ENCODE measurements around the gene GPR68.

- TF ChIP-seq POLR2A (IDR thresholded peaks at IDR 0.05) (no peak), POLR2AphosphoS5 (IDR thresholded peaks at IDR 0.05) (peak in 2 of 3 donors; percentile 48 to 54)
- TF ChIP-seq, protein P1, sequence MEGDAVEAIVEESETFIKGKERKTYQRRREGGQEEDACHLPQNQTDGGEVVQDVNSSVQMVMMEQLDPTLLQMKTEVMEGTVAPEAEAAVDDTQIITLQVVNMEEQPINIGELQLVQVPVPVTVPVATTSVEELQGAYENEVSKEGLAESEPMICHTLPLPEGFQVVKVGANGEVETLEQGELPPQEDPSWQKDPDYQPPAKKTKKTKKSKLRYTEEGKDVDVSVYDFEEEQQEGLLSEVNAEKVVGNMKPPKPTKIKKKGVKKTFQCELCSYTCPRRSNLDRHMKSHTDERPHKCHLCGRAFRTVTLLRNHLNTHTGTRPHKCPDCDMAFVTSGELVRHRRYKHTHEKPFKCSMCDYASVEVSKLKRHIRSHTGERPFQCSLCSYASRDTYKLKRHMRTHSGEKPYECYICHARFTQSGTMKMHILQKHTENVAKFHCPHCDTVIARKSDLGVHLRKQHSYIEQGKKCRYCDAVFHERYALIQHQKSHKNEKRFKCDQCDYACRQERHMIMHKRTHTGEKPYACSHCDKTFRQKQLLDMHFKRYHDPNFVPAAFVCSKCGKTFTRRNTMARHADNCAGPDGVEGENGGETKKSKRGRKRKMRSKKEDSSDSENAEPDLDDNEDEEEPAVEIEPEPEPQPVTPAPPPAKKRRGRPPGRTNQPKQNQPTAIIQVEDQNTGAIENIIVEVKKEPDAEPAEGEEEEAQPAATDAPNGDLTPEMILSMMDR (IDR thresholded peaks at IDR 0.05 in 8 of 11, conservative IDR thresholded peaks at IDR 0.05 in 3 of 11), result no peak
These were observed 10.3 kb downstream of the GPR68 start for GRCh38 chr14:91233936-91234790.
